ENCODE measurements around the gene ROCK1.
A peak's percentile ranks its signal among the peaks of the same experiment; 100 is the strongest.
"Not testable (repeated sequence)": the region's sequence is repeated elsewhere in the genome, so short reads cannot be mapped to it uniquely, and the experiment has no call there.

The ROCK1 gene

GRCh38 chr18:21111346-21112139 lies at the start of gene ROCK1:
ROCK1 (minus strand) TSS chr18:21111813; CDS start chr18:21110910, 903 bp downstream.
- DNase-seq: peak; percentile 97

- no peak for DNase-seq
Observed at GRCh38 chr18:21155443-21155842, 43.8 kb upstream of the ROCK1 start.

GRCh38 chr18:21146016-21146415 lies 34.4 kb upstream of the ROCK1 start:
- DNase-seq: no peak

GRCh38 chr18:21145371-21145770 lies 33.8 kb upstream of the ROCK1 start:
- DNase-seq: no peak

- DNase-seq: no peak
Observed at GRCh38 chr18:21141668-21142422, 30.2 kb upstream of the ROCK1 start.

GRCh38 chr18:21137719-21138488 lies 26.3 kb upstream of the ROCK1 start:
- not testable (repeated sequence) for DNase-seq

- DNase-seq: peak; percentile 14
Observed at GRCh38 chr18:21134895-21135294, 23.3 kb upstream of the ROCK1 start.

- DNase-seq: no peak
Observed at GRCh38 chr18:21132398-21132918, 20.8 kb upstream of the ROCK1 start.

GRCh38 chr18:21131698-21132227 lies 20.1 kb upstream of the ROCK1 start:
- DNase-seq: no peak

- no peak for DNase-seq
Observed at GRCh38 chr18:21129566-21130216, 18.1 kb upstream of the ROCK1 start.

GRCh38 chr18:21123290-21123926 lies 11.8 kb upstream of the ROCK1 start:
- DNase-seq: no peak

- no peak for DNase-seq
Observed at GRCh38 chr18:21118806-21119205, 7.2 kb upstream of the ROCK1 start.

- DNase-seq: no peak
Observed at GRCh38 chr18:21117409-21118131, 6.0 kb upstream of the ROCK1 start.

- DNase-seq: no peak
Observed at GRCh38 chr18:21115519-21116411, 4.2 kb upstream of the ROCK1 start.

GRCh38 chr18:21112543-21113105 lies 1.0 kb upstream of the ROCK1 start:
- DNase-seq: no peak

- DNase-seq: peak; percentile 36
Observed at GRCh38 chr18:21112140-21112473, 494 bp upstream of the ROCK1 start.

GRCh38 chr18:21110713-21111345 lies 784 bp downstream of the ROCK1 start:
- peak; percentile 50 for DNase-seq

GRCh38 chr18:21109936-21110712 lies 1.5 kb downstream of the ROCK1 start:
- no peak for DNase-seq
